H1 (cell line): Measurements from ENCODE around the gene DAGLA. TPM values are rescaled to one million over a fixed set of nuclear protein-coding genes. Genes with fewer than 3 reads are reported as not detected.

Experiments
- BACH1 ChIP-seq: IDR thresholded peaks from 2 replicates; pipeline ENCODE4 v1.6.1; 2012; ENCODE audit warnings: low read length, improper control_type of control experiment
- BCL11A ChIP-seq, 2 experiments: IDR thresholded peaks; one replicate each; pipeline ENCODE4 v1.6.1; 2011; ENCODE audit warnings: low read depth in 2 of 2, low read length in 2 of 2, mild to moderate bottlenecking in 2 of 2
- CREB1 ChIP-seq: IDR thresholded peaks from 2 replicates; pipeline ENCODE4 v1.6.1; 2012; ENCODE audit warnings: inconsistent platforms
- E2F6 ChIP-seq: IDR thresholded peaks from 2 replicates; pipeline ENCODE4 v1.6.1; 2012; ENCODE audit warnings: inconsistent platforms
- JUN ChIP-seq: IDR thresholded peaks from 2 replicates; pipeline ENCODE4 v1.6.1; 2011; ENCODE audit warnings: low read depth, mild to moderate bottlenecking, improper control_type of control experiment, low read length
- KDM5A ChIP-seq: fragments of 200-600 bp; IDR thresholded peaks from 2 replicates; pipeline ENCODE4 v1.7.1; 2012; ENCODE audit warnings: mild to moderate bottlenecking, low read length, inconsistent platforms, mixed read lengths
- MAFK ChIP-seq: IDR thresholded peaks from 2 replicates; pipeline ENCODE4 v1.6.1; 2012; ENCODE audit warnings: low read depth, mild to moderate bottlenecking, improper control_type of control experiment, low read length
- NANOG ChIP-seq: IDR thresholded peaks from 2 replicates; pipeline ENCODE4 v1.6.1; 2011; ENCODE audit warnings: low read length, low read depth, mild to moderate bottlenecking, inconsistent platforms; ENCODE audit not compliant: insufficient read depth, poor library complexity, severe bottlenecking
- POU5F1 ChIP-seq: IDR thresholded peaks from 2 replicates; pipeline ENCODE4 v1.6.1; 2011; ENCODE audit warnings: low read depth, mild to moderate bottlenecking, low read length, moderate library complexity
- RBBP5 ChIP-seq: IDR thresholded peaks from 2 replicates; pipeline ENCODE4 v1.7.1; 2012; ENCODE audit warnings: low read depth, mild to moderate bottlenecking, inconsistent platforms, low read length, moderate library complexity, borderline replicate concordance
- SAP30 ChIP-seq: fragments of 300-600 bp; sonication (generic); IDR thresholded peaks from 2 replicates; pipeline ENCODE4 v1.7.1; 2012; ENCODE audit warnings: low read length, moderate library complexity, mild to moderate bottlenecking, inconsistent platforms; ENCODE audit not compliant: insufficient read depth, insufficient replicate concordance
- SIRT6 ChIP-seq: IDR thresholded peaks from one replicate; pipeline ENCODE4 v1.7.1; 2012; ENCODE audit warnings: low read length, inconsistent platforms
- SP4 ChIP-seq: IDR thresholded peaks from 2 replicates; pipeline ENCODE4 v1.6.1; 2012; ENCODE audit warnings: low read length, inconsistent platforms
- TCF12 ChIP-seq: IDR thresholded peaks from 2 replicates; pipeline ENCODE4 v1.6.1; 2011; ENCODE audit warnings: low read depth, mild to moderate bottlenecking, low read length
- YY1 ChIP-seq: IDR thresholded peaks from 2 replicates; pipeline ENCODE4 v1.6.1; 2011; ENCODE audit warnings: low read depth, mild to moderate bottlenecking, low read length
- polyA plus RNA-seq, 7 experiments: library from polyadenylated mRNA; depleted of rRNA in 3 of 7; stranded (reverse) in 5 of 7; unstranded in 2 of 7; fragments of >200 nt in 5 of 7; fragments of 200-250 nt in 2 of 7; gene quantifications; 1 replicate in 5 of 7; 2 replicates in 1 of 7; 4 replicates in 1 of 7; pipeline versions ENCODE4 v1.2.1 to v1.2.3, GENCODE V29; 2011 to 2013; ENCODE audit warnings: missing spikeins in 2 of 7, mixed read lengths in 2 of 7
- total RNA-seq: library from RNA; stranded (reverse); fragmentation: NEBNext Ultra II Directional; extraction: Animal tissue kit (Norgen Biotek cat#: 25700); gene quantifications from 2 replicates; pipeline ENCODE4 v1.2.1, GENCODE V29; 2021
- TF ChIP-seq, protein P1 (sequence below): IDR thresholded peaks from 2 replicates; pipeline ENCODE4 v1.6.1; 2011; ENCODE audit warnings: low read length, improper control_type of control experiment

Gene DAGLA
- total and polyA plus RNA-seq, 2 of the 8 experiments (the other 6 are each of a cell fraction or from before 2014, with no cell fraction given): 3.6 to 6.6 TPM

- no peak for TF ChIP-seq TCF12
- peak; percentile 88; the same call in 1 of the 2 replicates for TF ChIP-seq SP4
- TF ChIP-seq JUN: no peak
- no peak for TF ChIP-seq RBBP5
- TF ChIP-seq SAP30: no peak
- no peak for TF ChIP-seq POU5F1
- TF ChIP-seq MAFK: no peak
- no peak for TF ChIP-seq SIRT6
- no peak for TF ChIP-seq BCL11A (IDR thresholded peaks at IDR 0.05; ENCODE audit: low read depth in 2 of 2, low read length in 2 of 2)
- 0 out of 2 replicates have a peak, but pooled peaks have one; percentile 51 for TF ChIP-seq CREB1
- peak; percentile 90 for TF ChIP-seq BACH1
- TF ChIP-seq KDM5A: no peak
- TF ChIP-seq YY1: no peak
- no peak for TF ChIP-seq E2F6
- no peak for TF ChIP-seq NANOG
- TF ChIP-seq, protein P1, sequence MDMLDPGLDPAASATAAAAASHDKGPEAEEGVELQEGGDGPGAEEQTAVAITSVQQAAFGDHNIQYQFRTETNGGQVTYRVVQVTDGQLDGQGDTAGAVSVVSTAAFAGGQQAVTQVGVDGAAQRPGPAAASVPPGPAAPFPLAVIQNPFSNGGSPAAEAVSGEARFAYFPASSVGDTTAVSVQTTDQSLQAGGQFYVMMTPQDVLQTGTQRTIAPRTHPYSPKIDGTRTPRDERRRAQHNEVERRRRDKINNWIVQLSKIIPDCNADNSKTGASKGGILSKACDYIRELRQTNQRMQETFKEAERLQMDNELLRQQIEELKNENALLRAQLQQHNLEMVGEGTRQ: no peak
Measured at GRCh38 chr11:61679893-61680621, at the start of gene DAGLA (continued).
